ENCODE results near the gene FAM187B.

Gene FAM187B

GRCh38 chr19:35228177-35228930, at the start of gene FAM187B:
Gene FAM187B, minus strand, starts transcription at chr19:35228739. Its CDS starts 59 bp downstream, at chr19:35228680.
- DNase-seq (ENCODE audit: insufficient read length, low spot score), result no peak
- FAIRE-seq, result no peak

GRCh38 chr19:35276706-35277281, 48.3 kb upstream of the FAM187B start:
- FAIRE-seq (no peak), DNase-seq (ENCODE audit: insufficient read length, low spot score) (no peak)

- DNase-seq (ENCODE audit: insufficient read length, low spot score) (no peak), FAIRE-seq (no peak)
Measured at GRCh38 chr19:35274323-35274722, 45.8 kb upstream of the FAM187B start.

- DNase-seq (ENCODE audit: insufficient read length, low spot score) (no peak), FAIRE-seq (no peak)
Measured at GRCh38 chr19:35273686-35274259, 45.2 kb upstream of the FAM187B start.

- FAIRE-seq (no peak), DNase-seq (ENCODE audit: insufficient read length, low spot score) (no peak)
Measured at GRCh38 chr19:35272954-35273649, 44.6 kb upstream of the FAM187B start.

- no peak for DNase-seq (ENCODE audit: insufficient read length, low spot score)
- FAIRE-seq, result no peak
Measured at GRCh38 chr19:35272122-35272719, 43.7 kb upstream of the FAM187B start.

DNA sequence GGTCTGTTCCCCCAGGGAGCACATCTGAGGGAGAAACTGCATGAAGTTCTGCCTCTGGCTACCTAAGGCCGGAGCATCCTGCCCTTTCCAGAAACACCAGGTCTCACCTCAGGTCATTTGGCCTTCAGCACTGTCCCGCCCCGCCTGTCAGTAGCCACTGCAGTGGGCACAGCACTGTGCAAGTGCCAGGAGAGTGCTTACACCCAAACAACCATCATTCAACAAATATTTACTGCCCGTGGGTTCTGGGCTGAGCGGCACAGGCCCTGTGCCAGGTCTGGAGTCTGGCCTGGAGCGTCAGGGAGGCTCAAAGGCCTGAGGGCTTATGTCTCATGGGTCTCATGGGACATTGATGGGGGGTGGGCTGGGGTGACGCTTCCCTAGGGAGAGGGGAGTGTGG, 43.0 kb upstream of the FAM187B start:
- FAIRE-seq (no peak), DNase-seq (ENCODE audit: insufficient read length, low spot score) (no peak)

- DNase-seq (ENCODE audit: insufficient read length, low spot score), result no peak
- no peak for FAIRE-seq
Measured at GRCh38 chr19:35270381-35270811, 41.9 kb upstream of the FAM187B start.

DNA sequence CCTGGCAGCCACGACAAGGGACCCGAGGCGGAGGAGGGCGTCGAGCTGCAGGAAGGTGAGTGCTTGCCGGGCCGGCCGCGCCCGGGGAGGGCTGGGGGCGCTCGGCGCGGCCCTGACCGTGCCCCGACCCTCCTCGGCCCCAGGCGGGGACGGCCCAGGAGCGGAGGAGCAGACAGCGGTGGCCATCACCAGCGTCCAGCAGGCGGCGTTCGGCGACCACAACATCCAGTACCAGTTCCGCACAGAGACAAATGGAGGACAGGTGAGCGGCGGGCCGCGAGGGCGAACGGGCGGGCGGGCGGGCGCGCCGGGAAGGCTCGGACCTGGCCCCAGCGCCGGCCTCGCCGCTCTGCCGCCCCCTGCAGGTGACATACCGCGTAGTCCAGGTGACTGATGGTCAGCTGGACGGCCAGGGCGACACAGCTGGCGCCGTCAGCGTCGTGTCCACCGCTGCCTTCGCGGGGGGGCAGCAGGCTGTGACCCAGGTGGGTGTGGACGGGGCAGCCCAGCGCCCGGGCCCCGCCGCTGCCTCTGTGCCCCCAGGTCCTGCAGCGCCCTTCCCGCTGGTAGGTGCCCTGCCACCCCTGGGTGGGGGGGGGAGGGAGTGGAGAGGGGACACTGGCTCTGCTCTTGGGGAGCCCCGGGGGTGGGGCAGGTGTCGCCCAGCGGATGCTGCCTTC, 41.0 kb upstream of the FAM187B start:
- FAIRE-seq (peak; percentile 81), DNase-seq (ENCODE audit: insufficient read length, low spot score) (peak; percentile 84)

DNA sequence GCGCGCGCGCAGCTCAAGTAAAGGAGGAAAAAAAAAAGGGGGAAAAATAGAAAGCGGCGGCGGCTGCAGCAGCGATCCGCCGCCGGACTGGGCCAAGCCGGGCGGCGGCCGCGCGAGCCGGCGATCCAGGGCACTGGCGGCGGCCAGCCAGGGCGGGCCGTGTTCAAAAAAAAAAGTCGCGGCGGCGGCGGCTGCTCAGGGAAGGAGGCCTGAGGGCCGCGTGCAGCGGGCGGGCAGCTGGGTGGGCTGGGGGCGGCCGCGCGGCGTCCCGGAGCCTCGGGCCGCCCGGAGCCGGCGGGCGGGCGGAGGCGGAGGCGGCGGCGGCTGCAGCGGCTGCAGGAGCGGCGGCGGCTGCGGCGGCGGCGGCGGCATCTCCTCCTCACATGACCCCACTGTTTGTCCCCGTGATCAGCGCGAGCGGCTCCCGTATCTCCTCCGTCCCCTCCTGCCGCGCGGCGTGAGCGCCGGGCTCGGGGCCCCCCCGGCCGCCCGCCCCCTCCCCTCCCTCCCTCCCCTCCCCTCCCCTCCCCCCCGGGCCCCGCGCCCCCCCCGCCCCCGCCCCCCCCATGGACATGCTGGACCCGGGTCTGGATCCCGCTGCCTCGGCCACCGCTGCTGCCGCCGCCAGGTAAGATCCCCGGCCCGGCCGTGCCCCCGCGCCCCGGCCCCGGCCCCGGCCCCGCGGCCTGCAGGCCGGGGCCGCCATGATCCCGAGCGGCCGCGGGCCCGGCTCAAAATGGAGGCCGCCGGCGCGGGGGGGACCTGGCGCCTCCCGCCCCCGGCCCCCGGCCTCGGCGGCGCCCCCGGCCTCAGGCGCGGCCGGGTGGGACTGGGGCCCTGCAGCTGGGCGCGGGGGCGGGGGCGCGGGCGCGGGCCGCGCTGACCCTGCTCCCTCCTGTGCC, 40.2 kb upstream of the FAM187B start, which contains the start of gene USF2:
USF2 (plus strand) TSS at position 427 of the 902 bp plus-strand sequence; CDS start at position 567, 140 bp downstream.
- no peak for FAIRE-seq

GRCh38 chr19:35267818-35268535, 39.4 kb upstream of the FAM187B start:
- FAIRE-seq (peak; percentile 66), DNase-seq (ENCODE audit: insufficient read length, low spot score) (peak; percentile 90)

More for the DNA sequence above, 40.2 kb upstream of the FAM187B start, which contains the start of gene USF2:
- DNase-seq (ENCODE audit: insufficient read length, low spot score), result peak; percentile 74

GRCh38 chr19:35267353-35267817, 38.8 kb upstream of the FAM187B start:
- FAIRE-seq, result no peak
- no peak for DNase-seq (ENCODE audit: insufficient read length, low spot score)

DNA sequence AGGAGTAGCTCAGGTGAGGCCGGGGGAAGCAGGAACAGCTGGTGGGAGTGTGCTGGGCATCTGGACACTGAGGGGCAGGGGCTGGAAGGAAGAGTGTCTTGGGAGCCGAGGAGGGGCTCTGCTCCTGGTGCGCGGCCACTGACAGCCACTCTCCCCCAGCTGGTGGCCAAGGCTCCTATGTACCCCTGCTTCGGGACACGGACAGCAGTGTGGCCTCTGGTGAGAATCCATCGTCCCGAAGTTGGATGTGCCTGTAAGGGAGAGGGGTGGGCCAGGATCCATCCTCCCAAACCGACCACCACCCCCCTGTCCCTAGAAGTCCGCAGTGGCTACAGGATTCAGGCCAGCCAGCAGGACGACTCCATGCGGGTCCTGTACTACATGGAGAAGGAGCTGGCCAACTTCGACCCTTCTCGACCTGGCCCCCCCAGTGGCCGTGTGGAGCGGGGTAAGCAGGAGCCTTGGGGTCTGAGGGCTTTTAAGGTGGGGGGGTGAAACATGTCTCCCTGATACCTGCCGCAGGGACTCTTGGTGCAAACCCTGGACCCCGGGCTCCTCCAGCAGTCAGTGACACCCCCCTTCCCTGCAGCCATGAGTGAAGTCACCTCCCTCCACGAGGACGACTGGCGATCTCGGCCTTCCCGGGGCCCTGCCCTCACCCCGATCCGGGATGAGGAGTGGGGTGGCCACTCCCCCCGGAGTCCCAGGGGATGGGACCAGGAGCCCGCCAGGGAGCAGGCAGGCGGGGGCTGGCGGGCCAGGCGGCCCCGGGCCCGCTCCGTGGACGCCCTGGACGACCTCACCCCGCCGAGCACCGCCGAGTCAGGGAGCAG, 38.2 kb upstream of the FAM187B start:
- FAIRE-seq (no peak), DNase-seq (ENCODE audit: insufficient read length, low spot score) (no peak)

DNA sequence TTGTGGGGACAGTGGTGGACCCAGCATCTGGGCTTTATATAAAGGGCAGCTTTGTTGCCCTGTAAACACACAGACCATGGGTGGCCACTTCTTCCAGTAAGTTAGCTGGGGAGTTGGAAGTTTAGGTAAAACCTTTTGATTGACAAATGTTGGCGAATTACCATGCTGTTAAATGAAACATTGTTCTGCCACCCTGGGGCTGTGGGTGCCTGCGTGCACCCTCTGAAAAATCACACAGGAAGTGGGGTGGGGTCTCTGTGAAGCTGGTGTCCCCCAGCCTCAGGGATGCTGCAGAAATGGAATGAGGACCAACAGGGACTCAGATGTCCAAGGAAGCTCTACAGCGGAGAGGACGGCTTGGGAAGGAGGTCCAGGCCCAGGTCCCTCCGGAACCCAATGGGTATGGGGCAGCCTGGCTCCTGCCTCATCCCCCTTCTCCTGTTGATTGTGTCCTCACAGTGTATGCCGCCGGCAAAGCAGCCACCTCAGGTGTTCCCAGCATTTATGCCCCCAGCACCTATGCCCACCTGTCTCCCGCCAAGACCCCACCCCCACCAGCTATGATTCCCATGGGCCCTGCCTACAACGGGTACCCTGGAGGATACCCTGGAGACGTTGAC, 37.5 kb upstream of the FAM187B start:
- DNase-seq (ENCODE audit: insufficient read length, low spot score) (no peak), FAIRE-seq (no peak)

DNA sequence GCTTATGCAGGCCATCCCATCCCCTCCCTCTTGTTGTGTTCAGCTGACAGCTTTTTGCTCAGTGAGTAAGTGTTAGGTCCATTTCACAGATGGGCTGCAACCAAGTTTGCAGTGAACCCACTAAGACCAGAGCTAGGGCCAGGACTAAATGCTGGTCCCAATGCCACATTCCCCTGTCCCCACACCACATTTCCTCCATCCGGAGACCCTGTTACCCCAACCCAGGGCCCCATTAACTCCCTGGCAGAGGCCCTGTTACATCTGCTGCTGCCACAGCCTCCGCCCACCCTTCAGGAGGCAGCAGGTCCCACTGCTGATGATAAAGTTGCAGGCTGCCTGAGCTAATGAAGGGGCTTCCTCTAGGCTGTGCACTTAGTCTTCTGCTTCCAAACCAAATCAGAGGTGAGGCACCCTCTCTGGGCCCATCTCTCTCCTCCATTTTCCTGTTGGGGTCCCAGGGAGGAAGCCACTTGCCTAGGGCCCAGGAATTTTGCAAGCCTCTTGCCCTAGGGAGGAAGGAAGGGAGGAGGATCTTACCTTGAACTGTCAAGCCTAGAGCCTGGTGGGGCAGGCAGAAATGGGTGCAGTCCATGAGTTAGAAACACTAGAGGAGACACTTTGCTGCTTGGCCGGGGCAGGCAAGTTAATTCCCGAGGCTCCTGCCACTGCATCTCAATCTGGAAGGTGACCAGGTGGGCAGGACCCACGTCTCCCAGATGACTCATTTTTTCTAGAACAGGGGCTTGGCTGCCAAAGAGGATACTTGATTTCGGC, 36.8 kb upstream of the FAM187B start:
- DNase-seq (ENCODE audit: insufficient read length, low spot score), result no peak
- no peak for FAIRE-seq

Measured in HTR-8/SVneo (cell line).